ENCODE measurements around the gene OFD1. TPM values are rescaled to one million over a fixed set of nuclear protein-coding genes. Genes with fewer than 3 reads are reported as not detected.

The OFD1 gene
- total RNA-seq, 1 experiment from 2014 or later, result 44.8 TPM

GRCh38 chrX:13786048-13786447 is 51.5 kb downstream of the OFD1 start:
- Mint-ChIP-seq H3K4me3 (ENCODE audit: unreplicated experiment) (no peak overlapping the region), H3K27ac (ENCODE audit: low read depth, unreplicated experiment) (no peak overlapping the region), H3K36me3 (ENCODE audit: insufficient read depth, unreplicated experiment) (peaks cover 6% of the 10 kb centered on the region), H3K9me3 (ENCODE audit: unreplicated experiment) (no peaks in the 10 kb centered on the region), H3K4me1 (ENCODE audit: insufficient read depth, unreplicated experiment) (peaks cover 8% of the 10 kb centered on the region), H3K27me3 (ENCODE audit: insufficient read depth, unreplicated experiment) (peaks cover 65% of the 10 kb centered on the region)
- BruUV-seq (replicated peaks), result no TSS peak
- DNase-seq (ENCODE audit: unreplicated experiment), result no peak
- TF ChIP-seq, protein P1, sequence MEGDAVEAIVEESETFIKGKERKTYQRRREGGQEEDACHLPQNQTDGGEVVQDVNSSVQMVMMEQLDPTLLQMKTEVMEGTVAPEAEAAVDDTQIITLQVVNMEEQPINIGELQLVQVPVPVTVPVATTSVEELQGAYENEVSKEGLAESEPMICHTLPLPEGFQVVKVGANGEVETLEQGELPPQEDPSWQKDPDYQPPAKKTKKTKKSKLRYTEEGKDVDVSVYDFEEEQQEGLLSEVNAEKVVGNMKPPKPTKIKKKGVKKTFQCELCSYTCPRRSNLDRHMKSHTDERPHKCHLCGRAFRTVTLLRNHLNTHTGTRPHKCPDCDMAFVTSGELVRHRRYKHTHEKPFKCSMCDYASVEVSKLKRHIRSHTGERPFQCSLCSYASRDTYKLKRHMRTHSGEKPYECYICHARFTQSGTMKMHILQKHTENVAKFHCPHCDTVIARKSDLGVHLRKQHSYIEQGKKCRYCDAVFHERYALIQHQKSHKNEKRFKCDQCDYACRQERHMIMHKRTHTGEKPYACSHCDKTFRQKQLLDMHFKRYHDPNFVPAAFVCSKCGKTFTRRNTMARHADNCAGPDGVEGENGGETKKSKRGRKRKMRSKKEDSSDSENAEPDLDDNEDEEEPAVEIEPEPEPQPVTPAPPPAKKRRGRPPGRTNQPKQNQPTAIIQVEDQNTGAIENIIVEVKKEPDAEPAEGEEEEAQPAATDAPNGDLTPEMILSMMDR (IDR thresholded peaks at IDR 0.05; ENCODE audit: unreplicated experiment), result no peak
- ChIA-PET CTCF (interaction anchor here (0.6 kb wide), 1 partner anchor 25 kb away, joined by 3 read pairs; no protein-coding TSS in a partner anchor), POLR2A (interaction anchor here (0.7 kb wide), 1 partner anchor 116 kb away, joined by 3 read pairs; no protein-coding TSS in a partner anchor)
- intact Hi-C loops (cut with micrococcal nuclease), result no loop called here

DNA sequence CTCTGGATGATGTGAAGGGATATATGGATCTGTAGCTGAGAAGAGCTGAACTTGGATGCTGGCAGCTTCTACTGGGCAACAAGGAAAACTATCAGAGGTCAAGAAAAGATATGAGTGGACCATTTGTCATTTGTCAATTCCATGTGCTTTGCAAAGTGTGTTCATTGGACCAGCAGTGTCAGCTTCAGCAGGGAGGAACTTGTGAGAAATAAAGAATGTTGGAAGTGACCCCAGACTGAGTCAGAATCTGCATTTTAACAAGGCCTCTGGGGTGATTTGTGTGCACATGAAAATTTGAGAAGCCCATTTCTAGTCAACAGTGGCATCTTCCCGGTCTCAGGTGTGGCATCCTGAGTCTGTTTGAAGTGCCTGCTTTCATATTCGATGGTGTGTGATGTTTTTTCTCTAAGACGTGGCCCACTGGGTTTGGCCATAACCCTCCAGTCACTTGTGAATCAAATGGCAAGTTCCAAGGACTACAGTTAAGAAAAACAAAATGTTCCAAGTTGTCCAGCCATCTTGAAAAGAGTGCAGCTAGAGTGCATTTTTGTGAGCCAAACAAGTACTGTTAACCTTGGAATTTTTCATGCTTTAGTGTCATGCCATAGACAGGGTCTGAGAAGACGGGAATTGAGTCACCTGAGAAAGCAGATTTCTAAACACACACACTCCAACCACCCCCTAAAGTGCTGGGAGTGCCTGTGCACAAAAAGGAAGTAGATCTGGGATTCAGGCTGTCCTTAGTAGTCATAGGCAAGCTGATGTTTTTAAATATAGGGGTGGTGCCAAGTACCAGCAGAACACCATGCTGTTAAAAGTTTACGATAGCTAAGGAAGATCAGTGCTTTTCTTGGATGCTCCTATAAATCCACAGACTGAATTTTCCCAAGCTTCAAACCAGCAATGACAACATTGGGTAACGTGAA is 55.9 kb downstream of the OFD1 start:
- H3K27ac Mint-ChIP-seq (ENCODE audit: low read depth, unreplicated experiment), result peak overlapping the region; percentile 89
- ChIA-PET CTCF (interaction anchor here (0.5 to 2.1 kb wide), 7 partner anchors 12 to 1479 kb away, joined by 3 to 7 read pairs (median 3); partner anchors contain the start of gene ASB9), POLR2A (interaction anchor here (0.6 to 1.4 kb wide), 5 partner anchors 18 to 239 kb away, joined by 3 to 6 read pairs (median 3); partner anchors contain the start of genes GEMIN8, OFD1 and TRAPPC2)
- H3K4me1 Mint-ChIP-seq (ENCODE audit: insufficient read depth, unreplicated experiment), result peaks cover 8% of the 10 kb centered on the region
- no peak overlapping the region for H3K4me3 Mint-ChIP-seq (ENCODE audit: unreplicated experiment)
- peaks cover 45% of the 10 kb centered on the region for H3K27me3 Mint-ChIP-seq (ENCODE audit: insufficient read depth, unreplicated experiment)
- peak; percentile 22 for DNase-seq (ENCODE audit: unreplicated experiment)
- H3K36me3 Mint-ChIP-seq (ENCODE audit: insufficient read depth, unreplicated experiment), result no peaks in the 10 kb centered on the region
- intact Hi-C loops (cut with micrococcal nuclease), result no loop called here
- H3K9me3 Mint-ChIP-seq (ENCODE audit: unreplicated experiment), result no peaks in the 10 kb centered on the region
- TF ChIP-seq, protein P1 (IDR thresholded peaks at IDR 0.05; ENCODE audit: unreplicated experiment), result no peak
- no TSS peak for BruUV-seq (replicated peaks)

DNA sequence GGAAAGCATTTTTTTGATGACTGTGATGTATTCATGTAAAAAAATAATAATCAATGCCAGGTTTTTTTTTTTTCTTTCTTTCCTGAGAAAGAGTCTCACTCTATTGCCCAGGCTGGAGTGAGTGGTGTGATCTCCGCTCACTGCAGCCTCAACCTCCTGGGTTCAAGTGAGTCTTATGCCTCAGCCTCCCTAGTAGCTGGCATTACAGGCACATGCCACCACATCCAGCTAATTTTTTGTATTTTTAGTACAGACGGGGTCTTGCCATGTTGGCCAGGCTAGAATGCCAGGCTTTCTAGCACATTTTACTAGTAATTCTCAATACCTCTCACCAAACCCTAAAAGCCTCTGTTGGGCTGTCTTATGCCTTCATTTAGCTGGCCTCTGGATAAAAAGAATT is 56.6 kb downstream of the OFD1 start:
- no peak for DNase-seq (ENCODE audit: unreplicated experiment)
- Mint-ChIP-seq H3K4me3 (ENCODE audit: unreplicated experiment) (no peak overlapping the region), H3K27ac (ENCODE audit: low read depth, unreplicated experiment) (peak overlapping the region; percentile 89), H3K27me3 (ENCODE audit: insufficient read depth, unreplicated experiment) (peaks cover 38% of the 10 kb centered on the region), H3K4me1 (ENCODE audit: insufficient read depth, unreplicated experiment) (peaks cover 8% of the 10 kb centered on the region), H3K36me3 (ENCODE audit: insufficient read depth, unreplicated experiment) (no peaks in the 10 kb centered on the region), H3K9me3 (ENCODE audit: unreplicated experiment) (no peaks in the 10 kb centered on the region)
- ChIA-PET CTCF (interaction anchor here (0.5 to 1.2 kb wide), 7 partner anchors 12 to 1479 kb away, joined by 3 to 7 read pairs (median 3); partner anchors contain the start of gene ASB9), POLR2A (interaction anchor here (0.6 to 1.2 kb wide), 3 partner anchors 19 to 101 kb away, joined by 3 to 6 read pairs (median 3); no protein-coding TSS in a partner anchor)
- TF ChIP-seq, protein P1 (IDR thresholded peaks at IDR 0.05; ENCODE audit: unreplicated experiment), result no peak
- intact Hi-C loops (cut with micrococcal nuclease), result no loop called here
- BruUV-seq (replicated peaks), result no TSS peak

GRCh38 chrX:13791559-13791958 is 57.0 kb downstream of the OFD1 start:
- intact Hi-C loops (cut with micrococcal nuclease), result no loop called here
- CTCF ChIA-PET, result interaction anchor here (0.6 to 1.2 kb wide), 4 partner anchors 13 to 245 kb away, joined by 3 read pairs; no protein-coding TSS in a partner anchor
- Mint-ChIP-seq H3K27me3 (ENCODE audit: insufficient read depth, unreplicated experiment) (peaks cover 34% of the 10 kb centered on the region), H3K4me3 (ENCODE audit: unreplicated experiment) (no peak overlapping the region), H3K9me3 (ENCODE audit: unreplicated experiment) (no peaks in the 10 kb centered on the region), H3K36me3 (ENCODE audit: insufficient read depth, unreplicated experiment) (no peaks in the 10 kb centered on the region), H3K27ac (ENCODE audit: low read depth, unreplicated experiment) (peak overlapping the region; percentile 89), H3K4me1 (ENCODE audit: insufficient read depth, unreplicated experiment) (peaks cover 8% of the 10 kb centered on the region)
- no peak for DNase-seq (ENCODE audit: unreplicated experiment)
- POLR2A ChIA-PET, result interaction anchor here (0.7 to 1.1 kb wide), 2 partner anchors 22 to 48 kb away, joined by 3 read pairs; no protein-coding TSS in a partner anchor
- TF ChIP-seq, protein P1 (IDR thresholded peaks at IDR 0.05; ENCODE audit: unreplicated experiment), result no peak
- BruUV-seq (replicated peaks), result no TSS peak

Data from MCF 10A (cell line).